Ovary (tissue), 9 donors: ENCODE data around the gene RSPH9. TPM values are rescaled to one million over a fixed set of nuclear protein-coding genes. Genes with fewer than 3 reads are reported as not detected.
A peak's percentile ranks its signal among the peaks of the same experiment; 100 is the strongest.

Experiments
- DNase-seq, 5 donors: peaks; one replicate each; pipeline ENCODE4 v3.0.0-alpha.2; 2019 to 2020
- H3K27ac ChIP-seq, 2 donors: fragments of 200-600 bp; one replicate each; pipeline versions ENCODE4 v1.5.1 to v1.8.0; 2019 to 2022
- H3K27me3 ChIP-seq: fragments of 200-600 bp; one replicate; pipeline ENCODE4 v1.8.0; 2022
- H3K36me3 ChIP-seq: fragments of 200-600 bp; sonication (generic); one replicate; pipeline ENCODE4 v1.5.1; 2019
- H3K4me1 ChIP-seq: one replicate; pipeline ENCODE4 v1.8.1; 2013; ENCODE audit warnings: mild to moderate bottlenecking, moderate library complexity; ENCODE audit not compliant: insufficient read depth
- H3K4me3 ChIP-seq: fragments of 200-600 bp; sonication (generic); one replicate; pipeline ENCODE4 v1.5.1; 2017
- H3K9me3 ChIP-seq, 2 donors: fragments of 200-600 bp in 1 of 2; sonication (generic) in 1 of 2; one replicate each; pipeline versions ENCODE4 v1.5.1 to v1.8.1; 2013 to 2019; ENCODE audit warnings: mild to moderate bottlenecking in 1 of 2, moderate library complexity in 1 of 2
- CTCF ChIP-seq, 3 donors: fragments of 450-650 bp in 2 of 3; fragments of 200-600 bp in 1 of 3; IDR thresholded peaks; one replicate each; pipeline versions ENCODE4 v1.5.1 to v1.8.0; 2016 to 2022; ENCODE audit warnings: antibody characterized with exemption in 3 of 3, mild to moderate bottlenecking in 1 of 3
- EP300 ChIP-seq: sonication (generic); formaldehyde crosslinking; IDR thresholded peaks from one replicate; pipeline ENCODE4 v1.6.1; 2017; ENCODE audit warnings: antibody characterized with exemption
- POLR2A ChIP-seq: fragments of 450-650 bp; IDR thresholded peaks from one replicate; pipeline ENCODE4 v1.6.1; 2017; ENCODE audit warnings: antibody characterized with exemption, mild to moderate bottlenecking, moderate library complexity
- WGBS, 3 donors: extraction: QIAGEN DNeasy Blood & Tissue Kit in 1 of 3; methylation state at CpG; one replicate each; pipeline versions ENCODE4 v1.1.5 to v1.1.7; 2013 to 2017; 5-methylcytosine and 5-hydroxymethylcytosine counted together
- intact Hi-C, 4 donors: fragments of 100-400 bp; cut with DNase I; formaldehyde crosslinking; loops; one replicate each; pipeline versions ENCODE4 v1.11.0 to v1.15.1; 2022 to 2023
- polyA plus RNA-seq, 2 donors: library from polyadenylated mRNA; stranded (reverse); fragments of 200-250 nt in 1 of 2; fragments of 350-450 nt in 1 of 2; fragmentation: Illumina TruSeq in 1 of 2; extraction: RNeasy Lipid Tissue Mini Kit (QIAGEN cat#74804) in 1 of 2; gene quantifications; one replicate each; pipeline ENCODE4 v1.2.3, GENCODE V29; 2013 to 2014
- total RNA-seq, 7 donors: library from RNA; depleted of rRNA in 2 of 7; stranded (reverse); fragments of >200 nt in 2 of 7; fragmentation: NEBNext Ultra II Directional in 3 of 7; extraction: Animal tissue kit (Norgen Biotek cat#: 25700) in 3 of 7; gene quantifications; one replicate each; pipeline versions ENCODE4 v1.1.0 to v1.2.4, GENCODE V29; 2016 to 2023
- donor health status: DM: no; HTN: no; CAD: no; lungs with moderate emphysema.
- donor health status: DM: no; HTN: no; CAD: no.
- donor health status: Bipolar disorder and iron deficiency.
- donor health status: DM: yes; HTN: yes; CAD: no.
- donor health status: DM: no; HTN: no; CAD: no.
- donor health status: DM: yes; HTN: yes; CAD: no.

The RSPH9 gene
- total and polyA plus RNA-seq, 9 donors: 0.20 to 4.7 (median 0.44) TPM; not detected in 1

DNA sequence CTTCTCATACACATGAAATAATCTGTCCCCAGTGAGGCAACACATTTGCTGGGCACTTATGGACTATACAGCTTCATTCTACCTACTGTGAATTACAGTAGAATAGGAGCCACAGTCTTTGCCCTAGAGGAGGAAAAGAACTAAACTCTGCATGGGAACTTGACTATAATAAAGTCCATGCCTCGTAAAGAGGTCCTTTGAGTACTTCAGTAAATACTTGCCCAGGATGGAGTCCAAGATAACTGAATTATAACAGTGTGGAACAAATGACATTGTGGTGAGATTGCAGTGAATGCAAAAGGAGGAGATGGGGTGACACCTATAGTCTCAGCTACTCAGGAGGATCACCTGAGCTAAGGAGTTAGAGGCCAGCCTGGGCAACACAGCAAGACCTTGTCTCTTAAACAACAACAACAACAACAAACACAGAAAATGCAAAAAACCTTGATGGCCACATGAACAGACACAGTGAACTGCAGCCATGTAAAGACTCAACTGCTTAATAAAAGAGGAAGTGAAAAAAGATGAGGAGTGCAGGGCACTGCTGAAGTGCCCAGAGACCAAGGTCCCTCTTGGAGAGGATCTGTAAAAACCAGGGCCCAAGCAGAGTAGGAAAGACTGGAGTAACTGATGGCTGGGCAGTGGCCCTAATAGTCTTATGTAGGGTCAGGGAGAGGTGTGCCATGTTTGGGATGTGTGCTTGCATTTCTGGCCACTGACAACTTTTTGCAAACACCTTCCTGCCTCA lies 39.0 kb downstream of the RSPH9 start:
- no peak overlapping the region for H3K4me3 ChIP-seq
- intact Hi-C loops: no loop called here
- no peak overlapping the region for H3K27ac ChIP-seq
- WGBS, 3 donors: 81 to 90% (median 89%) methylated on average over 1 of the region's 1 CpG
- H3K36me3 ChIP-seq: no peaks in the 10 kb centered on the region
- DNase-seq: no peak
- H3K4me1 ChIP-seq: peaks cover 2% of the 10 kb centered on the region
- no peaks in the 10 kb centered on the region for H3K27me3 ChIP-seq
- H3K9me3 ChIP-seq: no peaks in the 10 kb centered on the region
- TF ChIP-seq POLR2A (no peak), CTCF (IDR thresholded peaks at IDR 0.05) (no peak), EP300 (no peak)

DNA sequence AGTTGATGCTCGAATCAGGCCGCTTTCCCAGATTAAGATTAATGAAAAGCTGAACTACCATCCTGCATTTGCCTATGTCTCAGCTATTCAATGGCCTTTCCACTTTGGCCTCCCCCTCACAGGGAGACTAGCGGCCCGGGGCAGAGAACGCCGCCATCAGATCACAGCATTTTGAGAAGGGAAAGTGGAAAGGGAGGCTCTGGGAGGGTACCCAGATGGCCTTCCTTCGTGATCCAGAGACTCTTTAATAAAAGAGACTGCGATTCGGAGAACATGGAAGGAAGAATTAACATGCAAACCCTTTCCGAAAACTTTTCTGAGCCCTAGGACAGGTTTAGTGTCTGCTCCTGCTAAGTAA lies 42.2 kb downstream of the RSPH9 start:
- no peaks in the 10 kb centered on the region for H3K27me3 ChIP-seq
- peaks cover 2% of the 10 kb centered on the region for H3K4me1 ChIP-seq
- intact Hi-C loops: no loop called here
- H3K9me3 ChIP-seq: no peaks in the 10 kb centered on the region
- DNase-seq: no peak
- peak overlapping the region in 1 of 2 donors; percentile 19 for H3K27ac ChIP-seq
- no peaks in the 10 kb centered on the region for H3K36me3 ChIP-seq
- WGBS, 3 donors: 5 to 10% (median 6%) methylated on average over 10 of the region's 10 CpGs
- H3K4me3 ChIP-seq: peak overlapping the region; percentile 79
- no peak for TF ChIP-seq CTCF (IDR thresholded peaks at IDR 0.05)
- no peak for TF ChIP-seq EP300
- TF ChIP-seq POLR2A: no peak

DNA sequence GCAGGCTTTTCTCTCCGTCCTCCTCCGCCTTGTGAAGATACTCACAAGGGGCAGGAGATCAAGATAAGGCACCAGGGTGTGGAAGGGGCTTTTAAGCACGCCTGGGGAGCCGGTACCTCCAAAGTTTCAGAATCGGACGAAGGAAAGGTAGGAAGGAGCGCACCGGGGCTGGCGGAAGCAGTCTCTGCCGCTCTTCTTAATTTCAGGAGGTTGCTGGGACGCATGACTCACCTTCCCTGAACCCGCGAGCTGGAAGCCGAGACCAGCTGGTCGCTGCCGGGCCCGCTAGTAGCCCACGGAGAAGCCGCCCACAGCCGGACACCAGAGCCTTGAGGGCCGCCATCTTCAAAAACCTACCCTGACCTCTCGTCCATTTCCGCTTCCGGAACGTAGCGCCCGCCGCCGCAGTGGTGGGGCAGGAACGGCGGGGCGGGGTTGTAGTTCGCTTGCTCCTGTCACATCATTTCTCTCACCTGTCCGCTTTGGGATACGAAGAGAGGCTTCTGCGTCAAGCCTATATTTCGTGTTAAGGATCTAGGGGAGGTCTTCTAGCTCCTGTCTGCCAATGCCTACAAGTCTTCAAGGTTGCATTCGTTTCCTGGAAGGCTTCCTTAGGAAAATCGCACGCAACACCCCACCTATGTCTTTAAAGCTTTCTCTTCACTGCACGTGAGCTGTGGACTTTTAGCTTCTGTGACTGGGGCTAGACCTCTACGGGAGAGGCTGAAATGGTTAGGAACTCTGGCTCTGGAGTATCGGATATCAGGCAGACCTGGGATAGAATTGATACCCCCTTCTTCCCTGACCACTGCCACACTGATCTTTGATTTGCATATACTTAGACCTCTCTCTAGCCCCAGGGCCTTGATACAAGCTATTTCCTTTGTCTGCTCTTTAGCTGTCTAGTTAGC lies 42.9 kb downstream of the RSPH9 start, which contains the start of gene MRPS18A:
Gene MRPS18A (minus strand): TSS at position 355 of the 911 bp plus-strand sequence. CDS start 12 bp downstream, at position 343.
- WGBS, 3 donors: 1 to 7% (median 2%) methylated on average over 43 of the region's 43 CpGs
- H3K36me3 ChIP-seq: no peaks in the 10 kb centered on the region
- H3K4me3 ChIP-seq: peak within 1 kb of the TSS; percentile 79
- peaks cover 2% of the 10 kb centered on the region for H3K4me1 ChIP-seq
- peak within 1 kb of the TSS in 1 of 2 donors; percentile 19 for H3K27ac ChIP-seq
- intact Hi-C loops: no loop called here
- TF ChIP-seq POLR2A (no peak), CTCF (IDR thresholded peaks at IDR 0.05) (no peak), EP300 (no peak)
- no peaks in the 10 kb centered on the region for H3K9me3 ChIP-seq
- no peaks in the 10 kb centered on the region for H3K27me3 ChIP-seq
- peak; percentile 67 to 83 (median 70) for DNase-seq

GRCh38 chr6:43689421-43689820 lies 44.6 kb downstream of the RSPH9 start:
- TF ChIP-seq EP300: no peak
- TF ChIP-seq CTCF (IDR thresholded peaks at IDR 0.05): no peak
- TF ChIP-seq POLR2A: no peak
- Histone ChIP-seq H3K27ac (no peak overlapping the region), H3K4me3 (no peak overlapping the region), H3K36me3 (no peaks in the 10 kb centered on the region), H3K4me1 (peaks cover 2% of the 10 kb centered on the region), H3K9me3 (no peaks in the 10 kb centered on the region), H3K27me3 (no peaks in the 10 kb centered on the region)
- intact Hi-C loops: no loop called here
- WGBS, 3 donors: 61 to 85% (median 82%) methylated on average over 2 of the region's 2 CpGs
- no peak for DNase-seq
